ENCODE results near the gene SPPL3. TPM values are rescaled to one million over a fixed set of nuclear protein-coding genes. Genes with fewer than 3 reads are reported as not detected.
"Not testable (repeated sequence)": the region's sequence is repeated elsewhere in the genome, so short reads cannot be mapped to it uniquely, and the experiment has no call there.

Gene SPPL3
- total RNA-seq, result 28.3 TPM
- long read RNA-seq, full-length matches to known transcripts, result 133 of 143 reads
- long read RNA-seq, partial matches to known transcripts, result 2 of 143 reads
- long read RNA-seq, other reads (novel, unspliced or antisense), result 8 of 143 reads

DNA sequence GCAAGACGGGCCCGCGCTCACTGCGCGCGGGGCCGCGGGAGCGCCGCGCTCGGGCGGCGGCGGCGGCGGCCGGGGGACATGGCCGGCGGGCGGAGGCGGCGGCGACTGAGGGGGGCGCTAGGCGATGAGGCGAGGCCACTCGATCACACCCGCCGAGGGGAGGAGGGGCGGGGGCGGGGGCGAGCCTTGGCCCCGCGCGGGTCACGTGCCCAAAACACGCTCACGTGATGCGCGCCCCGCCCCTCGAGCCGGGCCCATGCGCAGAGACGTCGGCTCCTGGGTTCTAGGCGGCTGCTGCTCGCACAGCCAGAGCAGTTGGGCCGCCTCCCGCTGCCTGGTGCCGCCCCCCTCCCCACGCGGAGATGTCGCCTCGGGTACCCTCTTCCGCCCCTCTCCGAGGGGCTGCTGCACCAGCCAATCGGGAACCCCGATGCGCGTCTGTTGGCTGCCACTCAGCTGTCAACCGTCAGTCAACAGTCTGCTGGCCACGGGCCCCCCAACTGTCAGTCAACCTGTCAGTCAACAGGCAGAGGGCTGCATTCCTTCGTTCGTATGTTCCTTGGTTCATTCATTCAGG is at the start of gene SPPL3:
SPPL3 (minus strand) TSS at position 162 of the 577 bp plus-strand sequence. CDS start 491 bp downstream, outside the sequence.
- intact Hi-C loops (cut with DNase I), result loop anchor here (10.0 kb wide), 1 partner anchor 139 kb away; no protein-coding TSS in a partner anchor
- ATAC-seq (ENCODE audit: poor library complexity) (peak; percentile 95), DNase-seq (peak; percentile 97)

GRCh38 chr12:120950807-120951206 is 46.6 kb upstream of the SPPL3 start:
- DNase-seq, result no peak
- no peak for ATAC-seq (ENCODE audit: poor library complexity)
- intact Hi-C loops (cut with DNase I), result no loop called here

GRCh38 chr12:120950260-120950799 is 46.2 kb upstream of the SPPL3 start:
- intact Hi-C loops (cut with DNase I); DNase-seq: not testable (repeated sequence)

DNA sequence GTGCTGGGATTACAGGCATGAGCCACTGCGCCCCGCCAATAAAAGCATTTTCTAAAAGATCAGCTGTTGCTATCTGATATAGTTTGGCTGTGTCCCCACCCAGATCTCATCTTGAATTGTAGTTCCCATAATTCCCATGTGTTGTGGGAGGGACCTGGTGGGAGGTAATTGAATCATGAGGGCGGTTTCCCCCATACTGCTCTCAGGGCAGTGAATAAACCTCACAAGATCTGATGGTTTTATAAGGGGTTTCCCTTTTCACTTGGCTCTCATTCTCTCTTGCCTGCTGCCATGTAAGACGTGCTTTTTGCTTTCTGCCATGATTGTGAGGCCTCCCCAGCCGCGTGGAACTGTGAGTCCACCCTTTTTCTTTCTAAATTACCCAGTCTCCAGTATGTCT is 41.4 kb upstream of the SPPL3 start:
- ATAC-seq (ENCODE audit: poor library complexity); intact Hi-C loops (cut with DNase I); DNase-seq: not testable (repeated sequence)

More at GRCh38 chr12:120950260-120950799, 46.2 kb upstream of the SPPL3 start:
- not testable (repeated sequence) for ATAC-seq (ENCODE audit: poor library complexity)

DNA sequence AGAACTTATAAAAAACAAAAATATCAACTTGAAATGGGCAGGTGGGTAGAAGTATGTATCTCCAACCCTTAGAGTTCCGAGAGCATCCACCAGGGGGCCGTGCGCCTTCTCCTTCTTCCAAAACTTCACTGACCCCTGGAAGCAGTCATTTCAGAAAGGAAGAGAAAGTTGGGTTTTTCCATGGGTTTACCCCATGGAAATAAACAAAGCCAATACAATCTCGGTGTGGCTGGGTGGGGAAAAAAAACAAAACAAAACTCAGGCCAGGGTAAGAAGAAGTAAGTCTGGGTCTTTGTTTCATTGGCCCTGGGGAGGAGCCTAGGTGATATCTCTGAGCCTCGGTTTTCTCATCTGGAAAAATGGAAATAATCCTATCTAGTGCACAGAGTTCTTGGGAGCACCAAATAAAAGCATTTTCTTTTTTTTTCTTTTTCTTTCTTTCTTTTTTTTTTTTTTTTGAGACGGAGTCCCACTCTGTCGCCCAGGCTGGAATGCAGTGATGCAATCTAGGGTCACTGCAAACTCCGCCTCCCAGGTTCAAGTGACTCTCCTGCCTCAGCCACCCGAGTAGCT is 40.6 kb upstream of the SPPL3 start:
- ATAC-seq (ENCODE audit: poor library complexity) (peak; percentile 56), DNase-seq (peak; percentile 65)
- intact Hi-C loops (cut with DNase I), result no loop called here

GRCh38 chr12:120943482-120943881 is 39.3 kb upstream of the SPPL3 start:
- no peak for ATAC-seq (ENCODE audit: poor library complexity)
- intact Hi-C loops (cut with DNase I), result no loop called here
- DNase-seq, result no peak

GRCh38 chr12:120941846-120942405 is 37.8 kb upstream of the SPPL3 start:
- ATAC-seq (ENCODE audit: poor library complexity), result no peak
- no peak for DNase-seq
- intact Hi-C loops (cut with DNase I), result no loop called here

GRCh38 chr12:120941412-120941811 is 37.3 kb upstream of the SPPL3 start:
- intact Hi-C loops (cut with DNase I), result no loop called here
- no peak for ATAC-seq (ENCODE audit: poor library complexity)

DNA sequence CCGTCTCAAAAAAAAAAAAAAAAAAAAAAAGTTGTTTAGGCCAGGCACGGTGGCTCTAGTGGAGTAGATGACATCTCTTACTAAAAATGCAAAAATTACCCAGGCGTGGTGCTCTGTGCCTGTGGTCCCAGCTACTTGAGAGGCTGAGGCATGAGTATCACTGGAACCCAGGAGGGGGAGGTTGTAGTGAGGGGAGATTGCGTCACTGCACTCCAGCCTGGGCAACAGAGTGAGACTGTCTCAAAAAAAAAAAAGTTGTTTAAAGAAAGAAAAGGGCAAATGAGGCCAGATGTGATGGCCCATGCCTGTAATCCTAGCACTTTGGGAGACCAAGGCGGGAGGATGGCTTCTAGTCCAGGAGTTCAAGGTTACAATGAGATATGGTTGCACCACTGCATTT is 36.6 kb upstream of the SPPL3 start:
- DNase-seq, result no peak
- no peak for ATAC-seq (ENCODE audit: poor library complexity)
- intact Hi-C loops (cut with DNase I), result no loop called here

More at GRCh38 chr12:120941412-120941811, 37.3 kb upstream of the SPPL3 start:
- DNase-seq, result no peak

DNA sequence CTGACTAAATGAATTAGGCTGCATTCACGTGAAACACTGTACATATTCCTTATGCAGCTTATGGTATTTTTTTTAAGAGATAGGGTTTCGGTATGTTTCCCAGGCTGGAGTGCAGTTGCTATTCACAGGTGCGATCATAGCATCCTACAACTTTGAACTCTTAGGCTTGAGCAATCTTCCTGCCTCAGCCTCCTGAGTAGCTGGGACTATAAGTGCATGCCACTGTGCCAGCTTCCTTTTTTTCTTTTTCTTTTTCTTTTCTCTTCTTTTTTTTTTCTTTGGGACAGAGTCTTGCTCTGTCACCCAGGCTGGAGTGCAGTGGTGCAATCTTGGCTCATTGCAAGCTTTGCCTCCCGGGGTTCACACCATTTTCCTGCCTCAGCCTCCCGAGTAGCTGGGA is 35.8 kb upstream of the SPPL3 start:
- DNase-seq (no peak), ATAC-seq (ENCODE audit: poor library complexity) (peak; percentile 30)
- intact Hi-C loops (cut with DNase I), result no loop called here

GRCh38 chr12:120939523-120939922 is 35.4 kb upstream of the SPPL3 start:
- ATAC-seq (ENCODE audit: poor library complexity), result peak; percentile 63
- peak; percentile 44 for DNase-seq
- intact Hi-C loops (cut with DNase I), result no loop called here

DNA sequence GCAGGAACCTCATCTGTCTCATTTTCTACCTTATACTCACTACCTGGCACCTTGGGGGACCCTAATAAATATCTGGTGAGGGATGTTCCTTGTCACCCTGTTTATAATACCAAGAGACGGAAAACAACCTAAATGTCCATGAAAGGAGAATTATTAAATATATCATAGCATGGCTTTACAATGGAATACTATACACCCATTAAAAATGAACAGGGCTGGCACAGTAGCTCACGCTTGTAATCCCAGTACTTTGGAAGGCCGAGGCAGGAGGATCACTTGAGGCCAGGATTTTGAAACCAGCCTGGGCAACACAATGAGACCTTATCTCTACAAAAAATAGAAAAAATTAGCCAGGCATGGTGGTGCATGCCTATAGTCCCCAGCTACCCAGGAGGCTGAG is 34.3 kb upstream of the SPPL3 start:
- DNase-seq, result no peak
- ATAC-seq (ENCODE audit: poor library complexity), result no peak
- intact Hi-C loops (cut with DNase I), result no loop called here

DNA sequence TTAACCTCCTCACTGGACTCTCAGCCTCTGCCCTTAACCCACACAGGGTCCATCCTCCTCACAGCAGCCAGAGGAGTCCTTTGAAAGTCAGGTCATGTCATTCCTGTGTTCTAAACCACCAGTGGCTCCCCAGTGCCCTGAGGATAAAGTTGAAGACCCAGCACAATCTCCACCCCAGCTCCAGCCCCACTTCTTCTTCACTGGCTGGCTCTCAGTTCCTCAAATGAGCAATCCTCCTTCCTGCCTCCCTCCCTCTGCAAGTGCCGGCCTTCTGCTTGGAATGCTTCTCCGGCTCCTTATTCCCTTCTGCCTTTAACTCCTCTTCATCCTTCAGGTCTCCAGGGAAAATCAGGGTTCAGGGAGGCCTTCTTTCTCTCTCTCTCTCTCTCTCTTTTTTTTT is 32.0 kb upstream of the SPPL3 start:
- no peak for DNase-seq
- ATAC-seq (ENCODE audit: poor library complexity), result peak; percentile 68
- intact Hi-C loops (cut with DNase I), result no loop called here

DNA sequence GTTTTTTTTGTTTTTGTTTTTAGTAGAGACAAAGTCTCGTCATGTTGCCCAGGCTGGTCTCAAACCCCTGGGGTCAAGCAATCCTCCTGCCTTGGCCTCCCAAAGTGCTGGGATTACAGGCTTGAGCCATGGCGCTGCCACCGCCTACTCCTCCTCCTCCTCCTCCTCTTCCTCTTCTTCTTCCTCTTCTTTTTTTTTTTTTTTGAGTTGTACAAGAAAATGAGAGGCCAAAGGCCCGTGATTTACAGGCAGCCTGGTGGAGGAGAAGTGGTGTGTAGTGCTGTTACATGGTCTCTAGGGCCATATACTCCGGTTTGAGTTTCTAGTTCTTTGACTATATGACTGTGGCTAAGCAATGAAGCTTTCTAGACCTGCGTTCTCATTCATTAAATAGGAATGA is 29.6 kb upstream of the SPPL3 start:
- DNase-seq (no peak), ATAC-seq (ENCODE audit: poor library complexity) (no peak)
- intact Hi-C loops (cut with DNase I), result no loop called here

DNA sequence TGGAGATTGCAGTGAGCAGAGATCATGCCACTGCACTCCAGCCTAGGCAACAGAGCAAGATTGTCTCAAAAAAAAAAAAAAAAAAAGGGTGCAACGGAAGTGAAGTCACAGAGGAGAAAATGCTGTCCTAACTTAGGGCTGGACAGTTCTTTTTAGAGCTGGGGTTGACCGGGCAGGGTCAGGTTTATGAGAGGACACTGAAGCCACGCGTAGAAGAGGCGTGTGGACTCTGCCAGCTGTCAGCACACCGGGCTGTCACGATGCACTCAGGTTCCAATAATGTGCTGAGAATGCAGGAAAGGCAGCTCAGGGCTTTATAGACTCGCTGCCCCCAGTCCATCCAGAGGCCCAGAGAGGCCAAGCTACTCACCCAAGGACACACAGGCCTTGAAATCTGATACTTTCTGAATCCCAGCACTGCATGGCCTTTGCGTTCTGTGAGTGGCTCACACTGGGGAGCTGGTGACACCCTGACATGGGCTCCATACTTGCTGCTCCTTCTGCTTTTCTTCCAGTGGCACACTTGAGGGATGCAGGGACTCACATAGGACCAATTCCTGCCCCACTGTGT is 28.9 kb upstream of the SPPL3 start:
- intact Hi-C loops (cut with DNase I), result no loop called here
- DNase-seq, result no peak
- ATAC-seq (ENCODE audit: poor library complexity), result no peak

GRCh38 chr12:120932058-120932457 is 27.9 kb upstream of the SPPL3 start:
- intact Hi-C loops (cut with DNase I), result no loop called here
- ATAC-seq (ENCODE audit: poor library complexity), result no peak

DNA sequence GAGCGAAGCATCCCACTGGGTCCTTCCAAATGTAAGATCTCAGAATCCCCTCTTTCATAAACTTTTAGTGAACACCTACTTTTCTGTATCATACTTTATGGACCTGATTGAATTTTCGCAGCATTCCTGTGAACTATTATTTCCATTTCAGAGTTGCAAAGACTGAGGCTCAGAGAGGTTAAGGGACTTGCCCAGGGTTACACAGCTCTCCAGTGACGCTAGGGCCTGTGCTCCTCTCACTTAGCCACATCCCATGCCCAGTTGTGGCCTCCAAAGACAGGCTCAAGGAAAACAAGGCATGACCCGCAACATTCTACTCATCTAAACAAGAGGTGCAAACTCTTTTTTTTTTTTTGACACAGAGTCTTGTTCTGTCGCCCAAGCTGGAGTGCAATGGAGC is 25.9 kb upstream of the SPPL3 start:
- no peak for DNase-seq
- intact Hi-C loops (cut with DNase I), result no loop called here

More at GRCh38 chr12:120932058-120932457, 27.9 kb upstream of the SPPL3 start:
- no peak for DNase-seq

DNA sequence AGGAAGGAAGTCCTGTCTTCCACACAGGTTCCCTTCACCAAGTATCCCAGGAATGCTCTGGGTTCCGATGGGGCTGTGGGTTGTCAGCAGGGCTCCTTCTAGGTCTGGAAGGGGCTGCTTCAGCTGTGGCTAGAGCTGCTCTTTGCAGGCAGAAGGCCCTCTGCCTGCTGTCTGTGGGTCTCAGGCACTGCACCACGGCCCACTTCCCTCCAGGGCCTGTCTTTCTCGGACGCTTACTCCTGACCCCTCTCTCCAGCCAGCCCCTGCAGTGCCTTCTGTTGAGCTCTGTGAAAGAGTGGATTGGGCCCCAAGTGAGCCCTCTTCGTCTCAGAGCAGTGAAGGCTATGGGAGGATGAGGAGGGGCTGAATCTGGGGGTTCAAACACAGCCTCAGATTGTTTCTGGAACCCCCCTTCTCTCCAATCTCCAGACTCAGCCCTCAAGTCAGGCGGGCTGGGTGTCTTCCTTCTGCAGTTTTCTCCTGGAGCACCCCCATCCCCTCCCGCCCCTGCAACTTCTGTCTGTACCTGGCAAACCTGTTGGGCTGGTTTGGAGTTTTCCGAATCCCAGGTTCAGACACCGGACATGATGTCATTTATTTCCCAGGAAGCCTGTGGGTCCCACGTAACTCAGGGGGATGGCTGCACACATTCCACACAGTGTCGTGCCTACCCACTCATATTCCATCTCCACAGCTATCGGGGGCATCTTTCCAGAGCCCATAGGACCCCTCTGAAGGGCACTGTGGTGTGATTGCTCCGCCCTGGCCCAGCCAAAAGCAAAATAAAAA is 24.9 kb upstream of the SPPL3 start:
- intact Hi-C loops (cut with DNase I), result no loop called here
- no peak for ATAC-seq (ENCODE audit: poor library complexity)
- DNase-seq, result no peak

More for the DNA sequence above, 25.9 kb upstream of the SPPL3 start:
- ATAC-seq (ENCODE audit: poor library complexity), result no peak

All from Right ventricle myocardium superior (tissue), 1 donor.